Type B pancreatic cell (in vitro differentiated cells): ENCODE data around the gene IQGAP2. TPM values are rescaled to one million over a fixed set of nuclear protein-coding genes. Genes with fewer than 3 reads are reported as not detected.

Source experiments
- DNase-seq: peaks from one replicate; pipeline ENCODE4 v3.0.0; 2021; ENCODE audit warnings: mixed read lengths; ENCODE audit not compliant: unreplicated experiment; ENCODE audit errors: extremely low spot score
- H3K27ac Mint-ChIP-seq: 2 replicates; pipeline ENCODE4 v1.8.0; 2021; ENCODE audit warnings: mild to moderate bottlenecking, mixed read lengths
- H3K27me3 Mint-ChIP-seq: 2 replicates; pipeline ENCODE4 v1.8.0; 2021; ENCODE audit warnings: mixed read lengths
- H3K36me3 Mint-ChIP-seq: 2 replicates; pipeline ENCODE4 v1.8.0; 2021; ENCODE audit warnings: mixed read lengths
- H3K4me1 Mint-ChIP-seq: one replicate; pipeline ENCODE4 v1.8.0; 2021; ENCODE audit warnings: mixed read lengths; ENCODE audit not compliant: unreplicated experiment
- H3K4me3 Mint-ChIP-seq: 2 replicates; pipeline ENCODE4 v1.8.0; 2021; ENCODE audit warnings: mild to moderate bottlenecking, mixed read lengths
- H3K9me3 Mint-ChIP-seq: 2 replicates; pipeline ENCODE4 v1.8.0; 2021; ENCODE audit warnings: mixed read lengths
- total RNA-seq: library from RNA; stranded (reverse); gene quantifications from 2 replicates; pipeline ENCODE4 v1.2.1, GENCODE V29; 2021; ENCODE audit warnings: low replicate concordance
- TF ChIP-seq, protein P1 (sequence below): fragments of 200-600 bp; sonication (generic); conservative IDR thresholded peaks from 2 replicates; pipeline ENCODE4 v1.5.0; 2021; ENCODE audit warnings: antibody characterized with exemption, mild to moderate bottlenecking

Gene IQGAP2
- total RNA-seq, 1 donor from 2014 or later: 24.7 TPM

DNA sequence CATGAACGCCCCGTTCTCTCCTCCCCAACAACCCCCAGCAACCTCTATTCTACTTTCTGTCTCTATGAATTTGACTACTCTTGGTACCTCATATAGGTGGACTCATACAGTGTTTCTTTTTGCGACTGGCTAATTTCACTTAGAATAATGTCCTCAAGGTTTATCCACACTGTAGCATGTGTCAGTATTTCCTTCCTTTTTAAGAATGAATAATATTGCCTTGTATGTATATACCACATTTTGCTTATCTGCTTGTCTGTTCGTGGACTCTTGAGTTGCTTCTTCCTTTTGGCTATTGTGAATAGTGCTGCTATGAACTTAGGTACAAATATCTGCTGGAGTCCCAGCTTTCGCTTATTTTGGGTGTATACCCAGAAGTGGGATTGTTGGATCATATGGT is 42.7 kb downstream of the IQGAP2 start:
- no peak for DNase-seq
- no peaks in the 10 kb centered on the region for H3K4me1 Mint-ChIP-seq
- no peak overlapping the region for H3K27ac Mint-ChIP-seq
- H3K9me3 Mint-ChIP-seq: no peaks in the 10 kb centered on the region
- H3K4me3 Mint-ChIP-seq: no peak overlapping the region
- no peaks in the 10 kb centered on the region for H3K36me3 Mint-ChIP-seq
- TF ChIP-seq, protein P1, sequence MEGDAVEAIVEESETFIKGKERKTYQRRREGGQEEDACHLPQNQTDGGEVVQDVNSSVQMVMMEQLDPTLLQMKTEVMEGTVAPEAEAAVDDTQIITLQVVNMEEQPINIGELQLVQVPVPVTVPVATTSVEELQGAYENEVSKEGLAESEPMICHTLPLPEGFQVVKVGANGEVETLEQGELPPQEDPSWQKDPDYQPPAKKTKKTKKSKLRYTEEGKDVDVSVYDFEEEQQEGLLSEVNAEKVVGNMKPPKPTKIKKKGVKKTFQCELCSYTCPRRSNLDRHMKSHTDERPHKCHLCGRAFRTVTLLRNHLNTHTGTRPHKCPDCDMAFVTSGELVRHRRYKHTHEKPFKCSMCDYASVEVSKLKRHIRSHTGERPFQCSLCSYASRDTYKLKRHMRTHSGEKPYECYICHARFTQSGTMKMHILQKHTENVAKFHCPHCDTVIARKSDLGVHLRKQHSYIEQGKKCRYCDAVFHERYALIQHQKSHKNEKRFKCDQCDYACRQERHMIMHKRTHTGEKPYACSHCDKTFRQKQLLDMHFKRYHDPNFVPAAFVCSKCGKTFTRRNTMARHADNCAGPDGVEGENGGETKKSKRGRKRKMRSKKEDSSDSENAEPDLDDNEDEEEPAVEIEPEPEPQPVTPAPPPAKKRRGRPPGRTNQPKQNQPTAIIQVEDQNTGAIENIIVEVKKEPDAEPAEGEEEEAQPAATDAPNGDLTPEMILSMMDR: no peak
- H3K27me3 Mint-ChIP-seq: no peaks in the 10 kb centered on the region

DNA sequence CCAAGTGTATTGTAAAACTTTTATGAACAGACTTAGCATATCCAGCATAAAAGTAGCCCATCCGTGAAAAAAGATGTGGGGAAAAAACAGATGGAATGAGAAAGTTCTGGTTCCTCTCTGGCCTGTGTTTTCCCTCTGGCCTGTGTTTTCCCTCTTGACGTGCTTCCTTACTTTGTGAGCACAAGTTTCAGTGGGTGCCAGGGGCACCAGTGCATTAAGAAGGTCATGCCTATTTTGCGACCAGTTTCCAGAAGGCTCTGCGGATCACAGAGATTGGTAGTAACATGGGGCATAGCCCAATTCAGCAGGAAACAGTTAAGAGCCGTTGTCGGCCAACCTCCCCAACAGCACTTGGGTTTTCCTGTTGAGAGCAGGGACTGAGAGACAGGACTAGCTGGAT is 43.7 kb downstream of the IQGAP2 start:
- Mint-ChIP-seq H3K27me3 (no peaks in the 10 kb centered on the region), H3K27ac (no peak overlapping the region), H3K4me1 (no peaks in the 10 kb centered on the region), H3K36me3 (no peaks in the 10 kb centered on the region), H3K9me3 (no peaks in the 10 kb centered on the region), H3K4me3 (no peak overlapping the region)
- TF ChIP-seq, protein P1: no peak
- no peak for DNase-seq

DNA sequence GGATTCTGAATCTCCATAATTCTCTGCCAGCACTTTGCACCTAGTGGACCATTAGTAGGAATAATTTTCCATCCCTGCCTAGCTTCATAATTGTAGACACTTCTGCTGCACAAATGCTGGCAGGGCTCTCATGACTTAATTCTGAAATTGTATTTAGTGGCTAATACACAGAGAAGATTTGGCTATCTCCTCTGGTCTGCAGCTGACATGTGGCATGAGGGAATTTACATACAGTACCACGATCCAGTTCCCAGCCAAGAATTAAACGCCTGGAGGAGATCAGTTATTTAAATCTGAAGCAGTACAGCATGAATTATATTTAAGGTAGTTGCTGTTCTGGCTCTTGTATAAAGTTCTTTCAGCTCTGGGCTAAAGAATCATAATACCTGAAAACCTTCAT is 46.5 kb downstream of the IQGAP2 start:
- no peaks in the 10 kb centered on the region for H3K36me3 Mint-ChIP-seq

DNA sequence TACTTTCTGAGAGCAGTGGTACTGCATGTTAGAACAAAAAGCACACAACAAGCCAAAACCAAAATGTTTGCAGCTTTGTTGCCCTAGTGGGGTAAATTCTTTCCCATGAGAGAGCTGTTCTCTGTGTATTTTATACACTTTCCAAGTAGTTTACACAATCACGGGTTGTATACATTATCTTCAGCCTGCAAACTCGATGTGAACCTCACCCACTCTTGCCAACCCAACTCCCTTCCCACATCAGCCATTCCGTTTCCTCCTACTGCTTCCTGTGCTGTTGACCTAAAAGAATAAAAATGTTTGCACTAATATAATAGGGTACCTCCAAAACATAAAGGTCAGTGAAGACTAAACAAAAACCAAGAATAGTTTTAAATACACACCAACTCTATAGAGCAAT is 47.0 kb downstream of the IQGAP2 start:
- no peak overlapping the region for H3K27ac Mint-ChIP-seq
- no peaks in the 10 kb centered on the region for H3K9me3 Mint-ChIP-seq
- no peak for DNase-seq
- TF ChIP-seq, protein P1: no peak
- H3K27me3 Mint-ChIP-seq: no peaks in the 10 kb centered on the region
- H3K4me3 Mint-ChIP-seq: no peak overlapping the region
- no peaks in the 10 kb centered on the region for H3K36me3 Mint-ChIP-seq
- H3K4me1 Mint-ChIP-seq: no peaks in the 10 kb centered on the region

More for the DNA sequence above, 46.5 kb downstream of the IQGAP2 start:
- H3K4me3 Mint-ChIP-seq: no peak overlapping the region
- no peaks in the 10 kb centered on the region for H3K9me3 Mint-ChIP-seq
- DNase-seq: no peak
- no peak overlapping the region for H3K27ac Mint-ChIP-seq
- no peaks in the 10 kb centered on the region for H3K27me3 Mint-ChIP-seq
- TF ChIP-seq, protein P1: no peak
- no peaks in the 10 kb centered on the region for H3K4me1 Mint-ChIP-seq

DNA sequence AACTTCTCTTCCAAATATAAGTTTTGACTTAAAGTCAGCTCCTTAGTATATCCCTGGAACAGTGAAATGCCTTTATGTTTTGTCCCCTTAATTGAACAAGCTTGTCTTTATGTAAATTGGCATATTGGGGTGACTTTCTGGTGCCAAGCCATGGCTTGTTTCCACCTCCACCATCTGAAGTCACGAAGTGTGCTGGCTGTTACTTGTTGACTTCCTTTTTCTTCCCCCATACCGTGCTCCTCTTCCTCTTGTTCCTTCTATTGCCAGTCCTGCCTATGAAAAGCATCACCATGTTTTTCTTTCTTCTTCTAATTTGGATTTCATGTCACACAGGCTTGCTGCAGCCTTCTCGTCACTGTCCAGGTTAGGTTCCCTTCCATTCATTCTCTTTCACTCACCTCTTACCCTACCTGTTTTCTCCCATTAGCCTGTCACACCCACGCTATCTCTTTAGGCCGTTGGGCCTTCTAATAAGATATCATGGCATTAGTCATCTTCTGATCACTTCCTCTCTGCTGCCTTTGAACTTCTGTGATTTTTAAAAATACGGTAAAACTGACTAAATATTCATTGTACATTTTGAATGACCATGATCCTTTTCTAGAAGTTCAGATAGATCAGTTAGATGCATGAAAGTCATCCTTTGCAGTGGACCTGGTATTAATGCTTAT is 48.1 kb downstream of the IQGAP2 start:
- H3K27ac Mint-ChIP-seq: no peak overlapping the region
- DNase-seq: no peak
- H3K36me3 Mint-ChIP-seq: no peaks in the 10 kb centered on the region
- H3K4me3 Mint-ChIP-seq: no peak overlapping the region
- TF ChIP-seq, protein P1: no peak
- H3K9me3 Mint-ChIP-seq: no peaks in the 10 kb centered on the region
- no peaks in the 10 kb centered on the region for H3K4me1 Mint-ChIP-seq
- H3K27me3 Mint-ChIP-seq: no peaks in the 10 kb centered on the region
